ENCODE data around the gene TEKTIP1. TPM values are rescaled to one million over a fixed set of nuclear protein-coding genes. Genes with fewer than 3 reads are reported as not detected.

Gene TEKTIP1
- total and polyA plus RNA-seq, 2 donors (not counting 1 experiment from before 2014, with no cell fraction given) = 6.3 to 17.3 TPM

GRCh38 chr19:3501780-3502179, 37.2 kb upstream of the TEKTIP1 start:
- TF ChIP-seq CTCF (IDR thresholded peaks at IDR 0.05) (no peak), EZH2 (IDR thresholded peaks at IDR 0.05; ENCODE audit: borderline replicate concordance, insufficient read depth, low read depth, low read length, poor library complexity, severe bottlenecking) (no peak)
- H3K4me2 ChIP-seq (replicated peaks; ENCODE audit: low read depth, low read length, poor library complexity, severe bottlenecking) = no peak overlapping the region
- no peaks in the 10 kb centered on the region for H3K27me3 Mint-ChIP-seq
- peaks cover 0 to 1% of the 10 kb centered on the region in 2 experiments for H3K36me3 ChIP-seq (replicated peaks in 1 of 2; ENCODE audit: control extremely low read depth in 1 of 2, control insufficient read depth in 1 of 2, extremely low read depth in 1 of 2, insufficient read depth in 2 of 2, low read length in 1 of 2)
- ATAC-seq (ENCODE audit: low read depth) (no peak), DNase-seq (no peak)
- H3K9me3 Mint-ChIP-seq (ENCODE audit: insufficient read depth) = no peaks in the 10 kb centered on the region
- no peak overlapping the region for H3K4me3 ChIP-seq (ENCODE audit: control extremely low read depth in 1 of 5, extremely low read depth in 1 of 5, insufficient read depth in 1 of 5, low read depth in 2 of 5, low read length in 4 of 5)
- CTCF ChIA-PET = interaction anchor here (1.1 kb wide), 2 partner anchors 17 to 201 kb away, joined by 3 to 5 read pairs; no protein-coding TSS in a partner anchor
- intact Hi-C loops (cut with micrococcal nuclease) = loop anchor here (2.0 to 10.0 kb wide), 2 partner anchors 125 to 973 kb away; partner anchors contain the start of genes CACTIN and HDGFL2
- H3K4me3 Mint-ChIP-seq = no peak overlapping the region
- H3K4me1 Mint-ChIP-seq = peaks cover 30% of the 10 kb centered on the region
- 83% methylated on average over 1 of the region's 3 CpGs for WGBS (ENCODE audit: insufficient coverage)
- H3K27me3 ChIP-seq (replicated peaks in 1 of 4; ENCODE audit: control extremely low read depth in 1 of 4, control insufficient read depth in 3 of 4, insufficient read depth in 4 of 4, low read length in 3 of 4) = no peaks in the 10 kb centered on the region
- H3K79me2 ChIP-seq (ENCODE audit: control insufficient read depth, insufficient read depth, low read length) = peaks cover 49% of the 10 kb centered on the region
- H3K27ac Mint-ChIP-seq = no peak overlapping the region
- no peaks in the 10 kb centered on the region for H3K9me3 ChIP-seq (ENCODE audit: control extremely low read depth in 1 of 3, control insufficient read depth in 2 of 3, insufficient read depth in 1 of 3, low read length in 2 of 3)
- peaks cover 10 to 23% of the 10 kb centered on the region in 2 donors for H3K4me1 ChIP-seq (ENCODE audit: control insufficient read depth in 2 of 2, insufficient read depth in 2 of 2, low read length in 2 of 2)
- H3K9ac ChIP-seq (ENCODE audit: low read length) = no peak overlapping the region
- H4K20me1 ChIP-seq (ENCODE audit: control insufficient read depth, insufficient read depth, low read length, poor library complexity, severe bottlenecking) = no peaks in the 10 kb centered on the region
- POLR2A ChIA-PET = interaction anchor here (1.5 kb wide), 1 partner anchor 261 kb away, joined by 4 read pairs; the partner anchor contains the start of gene MRPL54
- no peak overlapping the region for H2AFZ ChIP-seq (ENCODE audit: insufficient read depth, low read depth, low read length, poor library complexity, severe bottlenecking)
- no peak overlapping the region for H3K27ac ChIP-seq (ENCODE audit: low read length in 2 of 2)

GRCh38 chr19:3503036-3503572, 35.9 kb upstream of the TEKTIP1 start:
- 91% methylated on average over 11 of the region's 13 CpGs for WGBS (ENCODE audit: insufficient coverage)
- H3K4me3 ChIP-seq (ENCODE audit: control extremely low read depth in 1 of 5, extremely low read depth in 1 of 5, insufficient read depth in 1 of 5, low read depth in 2 of 5, low read length in 4 of 5) = no peak overlapping the region
- Mint-ChIP-seq H3K27me3 (no peaks in the 10 kb centered on the region), H3K4me1 (peaks cover 40% of the 10 kb centered on the region), H3K4me3 (no peak overlapping the region), H3K27ac (no peak overlapping the region), H3K9me3 (ENCODE audit: insufficient read depth) (no peaks in the 10 kb centered on the region)
- POLR2A ChIA-PET = interaction anchor here (0.7 to 1.1 kb wide), 2 partner anchors 14 to 314 kb away, joined by 3 to 4 read pairs; no protein-coding TSS in a partner anchor
- H3K9ac ChIP-seq (ENCODE audit: low read length) = no peak overlapping the region
- TF ChIP-seq EZH2 (IDR thresholded peaks at IDR 0.05; ENCODE audit: borderline replicate concordance, insufficient read depth, low read depth, low read length, poor library complexity, severe bottlenecking) (no peak), CTCF (IDR thresholded peaks at IDR 0.05) (no peak)
- H3K27me3 ChIP-seq (replicated peaks in 1 of 4; ENCODE audit: control extremely low read depth in 1 of 4, control insufficient read depth in 3 of 4, insufficient read depth in 4 of 4, low read length in 3 of 4) = no peaks in the 10 kb centered on the region
- H3K27ac ChIP-seq (ENCODE audit: low read length in 2 of 2) = no peak overlapping the region
- CTCF ChIA-PET = no interaction called here
- H4K20me1 ChIP-seq (ENCODE audit: control insufficient read depth, insufficient read depth, low read length, poor library complexity, severe bottlenecking) = peaks cover 9% of the 10 kb centered on the region
- H3K79me2 ChIP-seq (ENCODE audit: control insufficient read depth, insufficient read depth, low read length) = peaks cover 50% of the 10 kb centered on the region
- no peaks in the 10 kb centered on the region for H3K9me3 ChIP-seq (ENCODE audit: control extremely low read depth in 1 of 3, control insufficient read depth in 2 of 3, insufficient read depth in 1 of 3, low read length in 2 of 3)
- H3K4me1 ChIP-seq (ENCODE audit: control insufficient read depth in 2 of 2, insufficient read depth in 2 of 2, low read length in 2 of 2) = peaks cover 18 to 32% of the 10 kb centered on the region in 2 donors
- no peak overlapping the region for H2AFZ ChIP-seq (ENCODE audit: insufficient read depth, low read depth, low read length, poor library complexity, severe bottlenecking)
- no peaks in the 10 kb centered on the region for H3K36me3 ChIP-seq (replicated peaks in 1 of 2; ENCODE audit: control extremely low read depth in 1 of 2, control insufficient read depth in 1 of 2, extremely low read depth in 1 of 2, insufficient read depth in 2 of 2, low read length in 1 of 2)
- ATAC-seq (ENCODE audit: low read depth) = no peak
- intact Hi-C loops (cut with micrococcal nuclease) = loop anchor here (10.0 kb wide), 1 partner anchor 972 kb away; the partner anchor contains the start of gene HDGFL2
- no peak for DNase-seq
- no peak overlapping the region for H3K4me2 ChIP-seq (replicated peaks; ENCODE audit: low read depth, low read length, poor library complexity, severe bottlenecking)

All from B cell (primary cell).